Neural progenitor cell (in vitro differentiated cells): ENCODE measurements around the gene MYH3. TPM values are rescaled to one million over a fixed set of nuclear protein-coding genes. Genes with fewer than 3 reads are reported as not detected.
A peak's percentile ranks its signal among the peaks of the same experiment; 100 is the strongest.

Source experiments
- DNase-seq: peaks from one replicate; pipeline ENCODE4 v3.0.0-alpha.2; 2016; ENCODE audit warnings: low spot score
- H2AFZ ChIP-seq: fragments of 200-600 bp; sonication (generic); replicated peaks from 2 replicates; pipeline ENCODE4 v1.6.1; 2016; ENCODE audit warnings: antibody characterized with exemption
- H3F3A ChIP-seq: fragments of 200-600 bp; sonication (generic); 2 replicates; pipeline ENCODE4 v1.6.1; 2016; ENCODE audit warnings: antibody characterized with exemption, low read depth
- H3K27ac ChIP-seq: fragments of 200-600 bp; sonication (generic); 2 replicates; pipeline ENCODE4 v1.5.1; 2016; ENCODE audit warnings: mild to moderate bottlenecking
- H3K27me3 ChIP-seq: fragments of 200-600 bp; sonication (generic); 2 replicates; pipeline ENCODE4 v1.6.1; 2016; ENCODE audit warnings: mild to moderate bottlenecking, moderate library complexity
- H3K36me3 ChIP-seq: fragments of 200-600 bp; sonication (generic); 2 replicates; pipeline ENCODE4 v1.5.1; 2016
- H3K4me1 ChIP-seq: fragments of 200-600 bp; sonication (generic); 2 replicates; pipeline ENCODE4 v1.6.1; 2016; ENCODE audit warnings: mixed run types
- H3K4me2 ChIP-seq: fragments of 200-600 bp; sonication (generic); 2 replicates; pipeline ENCODE4 v1.6.1; 2016
- H3K4me3 ChIP-seq: fragments of 200-600 bp; sonication (generic); 2 replicates; pipeline ENCODE4 v1.5.1; 2016
- H3K79me2 ChIP-seq: fragments of 200-600 bp; sonication (generic); 2 replicates; pipeline ENCODE4 v1.6.1; 2016; ENCODE audit warnings: low read depth
- H3K9ac ChIP-seq: fragments of 200-600 bp; sonication (generic); 2 replicates; pipeline ENCODE4 v1.6.1; 2016
- H3K9me3 ChIP-seq: fragments of 200-600 bp; sonication (generic); 2 replicates; pipeline ENCODE4 v1.5.1; 2016; ENCODE audit warnings: low read depth
- H4K20me1 ChIP-seq: fragments of 200-600 bp; sonication (generic); 2 replicates; pipeline ENCODE4 v1.6.1; 2016; ENCODE audit warnings: low read depth
- H3K27ac Mint-ChIP-seq: 3 replicates; pipeline ENCODE4 v1.8.0; 2021; ENCODE audit warnings: mixed read lengths
- H3K27me3 Mint-ChIP-seq: 2 replicates; pipeline ENCODE4 v1.8.0; 2022; ENCODE audit warnings: low read depth, mild to moderate bottlenecking, inconsistent platforms, moderate library complexity, mixed read lengths; ENCODE audit not compliant: insufficient read depth
- H3K36me3 Mint-ChIP-seq: 3 replicates; pipeline ENCODE4 v1.8.0; 2021; ENCODE audit warnings: mixed read lengths
- H3K4me1 Mint-ChIP-seq: 3 replicates; pipeline ENCODE4 v1.8.0; 2021; ENCODE audit warnings: mixed read lengths
- H3K4me3 Mint-ChIP-seq: 3 replicates; pipeline ENCODE4 v1.8.0; 2021; ENCODE audit warnings: mild to moderate bottlenecking, moderate library complexity, mixed read lengths
- H3K9me3 Mint-ChIP-seq: 3 replicates; pipeline ENCODE4 v1.8.0; 2020; ENCODE audit warnings: mixed read lengths
- EZH2 ChIP-seq: fragments of 200-600 bp; sonication (generic); IDR thresholded peaks from 2 replicates; pipeline ENCODE4 v1.6.1; 2017; ENCODE audit warnings: antibody characterized with exemption, mild to moderate bottlenecking, moderate library complexity
- EZH2phosphoT487 ChIP-seq: fragments of 200-600 bp; sonication (generic); IDR thresholded peaks from 2 replicates; pipeline ENCODE4 v1.6.1; 2017; ENCODE audit warnings: antibody characterized with exemption
- total RNA-seq: library from RNA; depleted of rRNA; stranded (reverse); fragments of >200 nt; gene quantifications from 2 replicates; pipeline ENCODE4 v1.2.3, GENCODE V29; 2015; ENCODE audit warnings: low replicate concordance
- TF ChIP-seq, protein P1 (sequence below): fragments of 200-600 bp; sonication (generic); IDR thresholded peaks from 2 replicates; pipeline ENCODE4 v1.5.1; 2017; ENCODE audit warnings: antibody characterized with exemption, mild to moderate bottlenecking

MYH3 gene
- total RNA-seq, 1 donor from 2014 or later, result 0.36 TPM

DNA sequence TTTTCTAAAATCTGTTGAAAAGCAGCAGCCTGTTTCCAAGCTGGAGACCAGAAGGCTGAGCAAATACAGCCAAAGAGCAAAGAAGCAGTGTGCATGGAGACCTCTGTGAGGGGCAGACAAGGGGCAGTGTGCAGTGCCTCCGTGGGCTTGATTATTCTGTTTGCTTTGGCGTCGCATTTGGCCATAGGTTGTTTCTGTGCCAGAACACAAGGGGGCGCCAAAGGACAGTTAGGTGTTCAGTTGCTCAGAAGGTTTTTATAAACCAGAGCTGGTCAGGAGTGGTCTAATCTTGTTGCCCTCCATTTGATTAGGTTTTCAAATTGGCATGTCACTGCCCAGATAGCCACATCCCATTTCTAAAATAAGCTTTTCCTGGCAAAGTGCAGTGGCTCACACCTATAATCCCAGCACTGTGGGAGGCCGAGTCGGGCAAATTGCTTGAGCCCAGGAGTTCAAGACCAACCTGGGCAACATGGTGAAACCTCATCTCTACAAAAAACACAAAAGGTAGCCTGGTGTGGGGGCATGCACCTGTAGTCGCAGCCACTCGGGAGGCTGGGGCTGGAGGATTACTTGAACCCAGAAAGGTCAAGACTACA, 10.6 kb downstream of the MYH3 start:
- no peak overlapping the region for H2AFZ ChIP-seq
- no peak for TF ChIP-seq EZH2phosphoT487
- TF ChIP-seq, protein P1, sequence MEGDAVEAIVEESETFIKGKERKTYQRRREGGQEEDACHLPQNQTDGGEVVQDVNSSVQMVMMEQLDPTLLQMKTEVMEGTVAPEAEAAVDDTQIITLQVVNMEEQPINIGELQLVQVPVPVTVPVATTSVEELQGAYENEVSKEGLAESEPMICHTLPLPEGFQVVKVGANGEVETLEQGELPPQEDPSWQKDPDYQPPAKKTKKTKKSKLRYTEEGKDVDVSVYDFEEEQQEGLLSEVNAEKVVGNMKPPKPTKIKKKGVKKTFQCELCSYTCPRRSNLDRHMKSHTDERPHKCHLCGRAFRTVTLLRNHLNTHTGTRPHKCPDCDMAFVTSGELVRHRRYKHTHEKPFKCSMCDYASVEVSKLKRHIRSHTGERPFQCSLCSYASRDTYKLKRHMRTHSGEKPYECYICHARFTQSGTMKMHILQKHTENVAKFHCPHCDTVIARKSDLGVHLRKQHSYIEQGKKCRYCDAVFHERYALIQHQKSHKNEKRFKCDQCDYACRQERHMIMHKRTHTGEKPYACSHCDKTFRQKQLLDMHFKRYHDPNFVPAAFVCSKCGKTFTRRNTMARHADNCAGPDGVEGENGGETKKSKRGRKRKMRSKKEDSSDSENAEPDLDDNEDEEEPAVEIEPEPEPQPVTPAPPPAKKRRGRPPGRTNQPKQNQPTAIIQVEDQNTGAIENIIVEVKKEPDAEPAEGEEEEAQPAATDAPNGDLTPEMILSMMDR, result peak; percentile 84
- no peaks in the 10 kb centered on the region for H3K79me2 ChIP-seq
- no peaks in the 10 kb centered on the region for H3K36me3 ChIP-seq
- H3K4me3 ChIP-seq, result no peak overlapping the region
- Mint-ChIP-seq H3K27me3 (no peaks in the 10 kb centered on the region), H3K36me3 (peaks cover 7% of the 10 kb centered on the region), H3K27ac (peak overlapping the region; percentile 22), H3K4me1 (no peaks in the 10 kb centered on the region), H3K4me3 (no peak overlapping the region), H3K9me3 (no peaks in the 10 kb centered on the region)
- no peaks in the 10 kb centered on the region for H3K9me3 ChIP-seq
- H3F3A ChIP-seq, result no peaks in the 10 kb centered on the region
- peak; percentile 83 for DNase-seq
- no peak overlapping the region for H3K9ac ChIP-seq
- H4K20me1 ChIP-seq, result no peaks in the 10 kb centered on the region
- H3K4me1 ChIP-seq, result no peaks in the 10 kb centered on the region
- no peaks in the 10 kb centered on the region for H3K27me3 ChIP-seq
- H3K4me2 ChIP-seq, result no peak overlapping the region
- H3K27ac ChIP-seq, result no peak overlapping the region

DNA sequence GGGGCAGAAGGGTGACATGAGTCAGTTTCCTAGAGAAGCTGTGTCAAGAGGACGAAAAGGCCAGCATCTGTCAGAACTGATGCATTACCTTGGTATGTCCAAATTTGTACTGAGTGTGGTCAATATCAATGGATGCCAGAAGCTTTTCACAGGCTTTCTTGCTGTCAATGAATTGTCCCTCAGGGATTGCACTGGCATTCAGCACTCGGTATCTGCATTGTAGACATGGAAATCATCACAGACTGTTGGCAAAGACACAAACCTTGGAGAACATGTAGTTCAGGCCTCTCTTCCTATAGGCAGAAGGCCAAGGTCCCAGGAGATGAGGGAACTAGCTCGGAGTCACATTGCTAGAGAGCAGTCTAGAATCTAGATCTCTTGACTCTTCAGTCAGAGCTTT, 16.6 kb downstream of the MYH3 start:
- H3K27ac ChIP-seq, result no peak overlapping the region
- H3K9ac ChIP-seq, result no peak overlapping the region
- no peak overlapping the region for H3K4me3 ChIP-seq
- no peaks in the 10 kb centered on the region for H3F3A ChIP-seq
- no peak overlapping the region for H3K4me2 ChIP-seq
- no peak for DNase-seq
- Mint-ChIP-seq H3K4me1 (no peaks in the 10 kb centered on the region), H3K4me3 (no peak overlapping the region), H3K36me3 (peaks cover 14% of the 10 kb centered on the region), H3K27me3 (no peaks in the 10 kb centered on the region), H3K27ac (no peak overlapping the region), H3K9me3 (no peaks in the 10 kb centered on the region)
- no peaks in the 10 kb centered on the region for H3K79me2 ChIP-seq
- H3K9me3 ChIP-seq, result no peaks in the 10 kb centered on the region
- no peak overlapping the region for H2AFZ ChIP-seq
- H3K4me1 ChIP-seq, result no peaks in the 10 kb centered on the region
- H3K36me3 ChIP-seq, result no peaks in the 10 kb centered on the region
- H3K27me3 ChIP-seq, result no peaks in the 10 kb centered on the region
- TF ChIP-seq EZH2 (no peak), EZH2phosphoT487 (no peak)
- TF ChIP-seq, protein P1, result no peak
- no peaks in the 10 kb centered on the region for H4K20me1 ChIP-seq

DNA sequence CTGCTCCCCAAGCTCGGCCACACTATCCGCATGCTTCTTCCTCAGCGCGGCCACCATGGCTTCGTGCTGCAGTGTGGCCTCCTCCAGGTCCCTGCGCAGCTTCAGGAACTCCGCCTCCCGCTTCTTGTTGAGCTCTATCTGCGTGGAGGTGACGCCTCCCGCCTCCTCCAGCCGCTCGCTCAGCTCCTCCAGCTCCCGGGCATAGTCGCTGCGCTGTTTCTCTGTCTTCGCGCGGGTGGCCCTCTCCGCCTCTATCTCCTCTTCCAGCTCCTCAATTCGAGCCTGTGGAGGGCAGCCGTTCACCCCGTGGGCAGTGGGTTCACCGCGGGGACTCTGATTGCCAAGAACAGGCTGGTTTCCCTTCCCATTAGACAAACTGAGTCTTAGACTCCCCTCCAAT, 19.0 kb downstream of the MYH3 start:
- no peak overlapping the region for H3K9ac ChIP-seq
- Mint-ChIP-seq H3K36me3 (peaks cover 12% of the 10 kb centered on the region), H3K4me1 (no peaks in the 10 kb centered on the region), H3K27me3 (no peaks in the 10 kb centered on the region), H3K9me3 (no peaks in the 10 kb centered on the region), H3K27ac (no peak overlapping the region), H3K4me3 (no peak overlapping the region)
- no peaks in the 10 kb centered on the region for H3F3A ChIP-seq
- TF ChIP-seq EZH2 (no peak), EZH2phosphoT487 (no peak)
- TF ChIP-seq, protein P1, result no peak
- H3K4me2 ChIP-seq, result no peak overlapping the region
- DNase-seq, result no peak
- H3K79me2 ChIP-seq, result no peaks in the 10 kb centered on the region
- H2AFZ ChIP-seq, result no peak overlapping the region
- no peak overlapping the region for H3K4me3 ChIP-seq
- H3K4me1 ChIP-seq, result no peaks in the 10 kb centered on the region
- H3K27ac ChIP-seq, result no peak overlapping the region
- H4K20me1 ChIP-seq, result no peaks in the 10 kb centered on the region
- H3K27me3 ChIP-seq, result no peaks in the 10 kb centered on the region
- no peaks in the 10 kb centered on the region for H3K36me3 ChIP-seq
- no peaks in the 10 kb centered on the region for H3K9me3 ChIP-seq
